ENCODE data around the gene IFNA4.

The IFNA4 gene

GRCh38 chr9:21165516-21165915 is 21.9 kb downstream of the IFNA4 start:
- DNase-seq (ENCODE audit: low spot score), result no peak

DNA sequence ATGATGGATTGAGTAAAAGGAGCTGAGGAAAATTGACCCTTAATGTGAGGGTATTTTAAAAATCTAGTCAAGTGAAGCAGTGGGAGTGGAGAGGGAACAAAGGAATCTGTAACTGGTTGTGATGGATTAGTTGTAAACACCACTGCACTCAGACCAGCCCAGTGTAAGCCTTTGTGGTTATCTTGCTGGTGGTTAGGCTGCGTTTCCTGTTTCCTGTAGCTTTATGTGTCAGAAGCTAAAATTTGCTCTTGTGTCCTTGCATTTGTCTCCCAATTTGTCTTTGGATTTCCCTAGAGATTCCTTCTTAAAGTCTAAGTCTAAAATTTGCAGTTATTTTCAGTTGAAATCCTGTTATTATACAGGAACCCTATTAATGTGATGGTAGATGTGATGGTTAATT is 27.2 kb downstream of the IFNA4 start:
- peak; percentile 26 for DNase-seq (ENCODE audit: low spot score)

- DNase-seq (ENCODE audit: low spot score), result no peak
Observed at GRCh38 chr9:21155501-21155900, 31.9 kb downstream of the IFNA4 start.

GRCh38 chr9:21154018-21154608 is 33.3 kb downstream of the IFNA4 start:
- peak; percentile 56 for DNase-seq (ENCODE audit: low spot score)

DNA sequence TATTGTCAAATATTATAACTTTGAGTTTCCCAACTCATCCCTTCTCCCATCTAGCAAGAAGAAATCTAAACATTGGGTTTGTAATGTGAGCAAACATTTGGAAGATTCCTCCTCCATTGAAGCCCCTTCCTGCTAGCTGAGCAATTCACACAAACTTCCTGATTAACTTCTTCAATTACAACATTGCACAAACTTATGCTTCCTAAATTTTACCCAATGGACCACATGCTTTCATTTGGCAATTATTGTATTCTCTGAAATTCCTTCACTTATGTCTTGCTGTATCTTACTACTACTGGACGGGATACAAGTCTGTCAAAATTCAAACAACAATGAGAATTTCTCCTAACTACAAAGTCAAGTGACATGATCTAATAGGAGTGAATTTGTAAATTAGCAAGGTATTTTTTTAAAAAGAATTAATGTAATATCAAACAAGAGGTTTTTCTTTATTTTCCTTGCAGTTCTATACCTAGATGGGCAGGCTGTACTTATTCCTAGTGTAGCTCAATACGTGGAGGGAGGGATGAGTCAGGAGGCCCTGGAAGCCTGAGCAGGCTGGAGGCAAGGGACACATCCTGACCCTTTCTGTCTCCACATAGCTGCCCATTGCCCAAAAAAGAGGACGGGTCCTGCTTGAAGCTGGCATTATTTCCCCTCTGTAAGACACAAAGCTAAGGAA is 33.9 kb downstream of the IFNA4 start:
- DNase-seq (ENCODE audit: low spot score), result no peak

GRCh38 chr9:21144603-21145002 is 42.8 kb downstream of the IFNA4 start:
- DNase-seq (ENCODE audit: low spot score), result no peak

DNA sequence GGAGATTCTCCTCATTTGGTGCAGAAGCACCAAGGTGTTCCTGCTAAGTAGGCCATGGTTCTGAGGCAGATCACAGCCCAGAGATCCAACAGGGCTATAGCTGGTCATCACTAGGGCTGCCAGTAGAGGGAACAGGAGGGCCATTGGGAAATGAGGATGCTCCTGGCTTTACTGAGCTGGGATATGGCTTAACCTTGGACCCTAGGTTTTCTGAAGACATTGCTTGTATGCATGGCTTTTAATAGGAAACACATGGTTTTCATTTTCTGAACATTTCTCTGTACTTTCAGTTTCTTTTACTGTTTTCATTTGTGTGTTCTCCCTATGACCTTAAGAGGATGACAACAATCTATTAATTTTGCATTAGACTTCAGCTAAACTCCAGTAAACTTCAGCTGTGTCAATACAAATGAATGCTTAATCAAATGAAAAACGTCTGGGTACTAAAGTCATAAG is 45.9 kb downstream of the IFNA4 start, which contains the start of gene IFNW1:
Gene IFNW1 (minus strand): TSS at position 406 of the 456 bp plus-strand sequence. CDS start 262 bp downstream, at position 144.
- DNase-seq (ENCODE audit: low spot score), result no peak

- DNase-seq (ENCODE audit: low spot score), result no peak
Observed at GRCh38 chr9:21137020-21137419, 50.4 kb downstream of the IFNA4 start.

Measured in NAMALWA (cell line).